ENCODE data around the gene C12orf42. TPM values are rescaled to one million over a fixed set of nuclear protein-coding genes. Genes with fewer than 3 reads are reported as not detected.

The C12orf42 gene
- total RNA-seq, 6 donors from 2014 or later: not detected

GRCh38 chr12:103303484-103303883 lies 192.3 kb downstream of the C12orf42 start:
- Histone ChIP-seq H3K4me3 (no peak overlapping the region), H3K36me3 (no peaks in the 10 kb centered on the region), H3K27me3 (no peaks in the 10 kb centered on the region), H3K4me1 (no peaks in the 10 kb centered on the region), H3K9me3 (no peaks in the 10 kb centered on the region), H3K27ac (no peak overlapping the region)
- TF ChIP-seq POLR2AphosphoS5 (IDR thresholded peaks at IDR 0.05): no peak
- TF ChIP-seq EP300 (IDR thresholded peaks at IDR 0.05): no peak
- no peak for TF ChIP-seq CTCF (IDR thresholded peaks at IDR 0.05)
- TF ChIP-seq POLR2A (IDR thresholded peaks at IDR 0.05): no peak
- no peak for ATAC-seq (ENCODE audit: low FRiP score in 2 of 2)
- WGBS, 2 donors: 85 to 90% methylated on average over 2 of the region's 2 CpGs
- no peak for DNase-seq

- Histone ChIP-seq H3K36me3 (no peaks in the 10 kb centered on the region), H3K27ac (no peak overlapping the region), H3K27me3 (no peaks in the 10 kb centered on the region), H3K9me3 (no peaks in the 10 kb centered on the region), H3K4me3 (no peak overlapping the region), H3K4me1 (no peaks in the 10 kb centered on the region)
- DNase-seq: peak in 1 of 2 donors; percentile 61
- 19 to 42% methylated on average over 20 to 43 of the region's 43 CpGs for WGBS, 2 donors
- TF ChIP-seq CTCF (IDR thresholded peaks at IDR 0.05): no peak
- no peak for TF ChIP-seq POLR2AphosphoS5 (IDR thresholded peaks at IDR 0.05)
- no peak for ATAC-seq (ENCODE audit: low FRiP score in 2 of 2)
Measured at GRCh38 chr12:103301642-103302591, 193.9 kb downstream of the C12orf42 start.

GRCh38 chr12:103288016-103288415 lies 207.8 kb downstream of the C12orf42 start:
- WGBS, 2 donors: 56 to 75% methylated on average over 3 of the region's 3 CpGs

GRCh38 chr12:103282124-103282523 lies 213.6 kb downstream of the C12orf42 start:
- Histone ChIP-seq H3K27me3 (no peaks in the 10 kb centered on the region), H3K4me3 (no peak overlapping the region), H3K9me3 (no peaks in the 10 kb centered on the region), H3K4me1 (no peaks in the 10 kb centered on the region), H3K36me3 (no peaks in the 10 kb centered on the region), H3K27ac (no peak overlapping the region)
- no peak for DNase-seq
- no peak for ATAC-seq (ENCODE audit: low FRiP score in 2 of 2)
- no peak for TF ChIP-seq EP300 (IDR thresholded peaks at IDR 0.05)
- 68 to 84% methylated on average over 2 of the region's 2 CpGs for WGBS, 2 donors

More at GRCh38 chr12:103288016-103288415, 207.8 kb downstream of the C12orf42 start:
- DNase-seq: no peak
- Histone ChIP-seq H3K27ac (no peak overlapping the region), H3K4me1 (no peaks in the 10 kb centered on the region), H3K9me3 (peaks cover 0 to 4% (median 0%) of the 10 kb centered on the region in 4 donors), H3K4me3 (no peak overlapping the region), H3K27me3 (no peaks in the 10 kb centered on the region), H3K36me3 (no peaks in the 10 kb centered on the region)
- ATAC-seq (ENCODE audit: low FRiP score in 2 of 2): no peak
- TF ChIP-seq POLR2A (IDR thresholded peaks at IDR 0.05) (no peak), CTCF (IDR thresholded peaks at IDR 0.05) (no peak), POLR2AphosphoS5 (IDR thresholded peaks at IDR 0.05) (no peak), EP300 (IDR thresholded peaks at IDR 0.05) (no peak)

GRCh38 chr12:103279444-103279843 lies 216.3 kb downstream of the C12orf42 start:
- Histone ChIP-seq H3K27me3 (no peaks in the 10 kb centered on the region), H3K27ac (no peak overlapping the region), H3K4me1 (no peaks in the 10 kb centered on the region), H3K4me3 (no peak overlapping the region), H3K36me3 (no peaks in the 10 kb centered on the region), H3K9me3 (no peaks in the 10 kb centered on the region)
- 55 to 63% methylated on average over 2 of the region's 2 CpGs for WGBS, 2 donors
- no peak for DNase-seq
- no peak for ATAC-seq (ENCODE audit: low FRiP score in 2 of 2)
- no peak for TF ChIP-seq CTCF (IDR thresholded peaks at IDR 0.05)
- no peak for TF ChIP-seq EP300 (IDR thresholded peaks at IDR 0.05)
- no peak for TF ChIP-seq POLR2AphosphoS5 (IDR thresholded peaks at IDR 0.05)
- no peak for TF ChIP-seq POLR2A (IDR thresholded peaks at IDR 0.05)

Measured in upper lobe of left lung (tissue), 6 donors.